CD14-positive monocyte (primary cell): ENCODE data around the gene MAVS. TPM values are rescaled to one million over a fixed set of nuclear protein-coding genes. Genes with fewer than 3 reads are reported as not detected.

Experiments used
- DNase-seq, 3 donors: peaks; one replicate each; pipeline ENCODE4 v3.0.0-alpha.2; 2011 to 2022
- H2AFZ ChIP-seq: 2 replicates; pipeline ENCODE4 v1.6.0; 2012; ENCODE audit warnings: mild to moderate bottlenecking, low read depth, low read length, inconsistent platforms; ENCODE audit not compliant: insufficient read depth, poor library complexity, severe bottlenecking
- H3K27ac ChIP-seq, 2 donors: 1 replicate in 1 of 2; 2 replicates in 1 of 2; pipeline ENCODE4 v1.5.1; 2012 to 2013; ENCODE audit warnings: low read length in 2 of 2, control low read depth in 1 of 2, inconsistent platforms in 1 of 2, low read depth in 1 of 2, mild to moderate bottlenecking in 1 of 2
- H3K27me3 ChIP-seq, 2 donors: one replicate each; pipeline versions ENCODE4 v1.6.0 to v1.6.1; 2011 to 2013; ENCODE audit warnings: low read length in 2 of 2; ENCODE audit not compliant: control insufficient read depth in 2 of 2, insufficient read depth in 2 of 2
- H3K36me3 ChIP-seq, 2 donors: replicated peaks in 1 of 2; 1 replicate in 1 of 2; 2 replicates in 1 of 2; pipeline versions ENCODE4 v1.5.1 to v1.6.1; 2012 to 2013; ENCODE audit warnings: low read length in 2 of 2, control low read depth in 1 of 2, inconsistent platforms in 1 of 2, mild to moderate bottlenecking in 1 of 2; ENCODE audit not compliant: insufficient read depth in 2 of 2, control insufficient read depth in 1 of 2
- H3K4me1 ChIP-seq, 2 donors: 1 replicate in 1 of 2; 2 replicates in 1 of 2; pipeline versions ENCODE4 v1.5.1 to v1.6.1; 2012 to 2013; ENCODE audit warnings: low read length in 2 of 2, control low read depth in 1 of 2, inconsistent platforms in 1 of 2, mild to moderate bottlenecking in 1 of 2, moderate library complexity in 1 of 2; ENCODE audit not compliant: insufficient read depth in 2 of 2, control insufficient read depth in 1 of 2
- H3K4me2 ChIP-seq: replicated peaks from 2 replicates; pipeline ENCODE3; 2012; ENCODE audit warnings: low read length, moderate library complexity, mild to moderate bottlenecking; ENCODE audit not compliant: poor library complexity, severe bottlenecking; ENCODE audit errors: extremely low read depth
- H3K4me3 ChIP-seq, 3 experiments: fragments of 200-600 bp in 1 of 3; sonication (generic) in 1 of 3; replicated peaks in 1 of 3; 1 replicate in 2 of 3; 2 replicates in 1 of 3; pipeline ENCODE4 v1.5.1; 2011 to 2013; ENCODE audit warnings: low read length in 3 of 3, mild to moderate bottlenecking in 3 of 3, control low read depth in 2 of 3, low read depth in 2 of 3, inconsistent platforms in 1 of 3, moderate library complexity in 1 of 3
- H3K79me2 ChIP-seq: 2 replicates; pipeline ENCODE4 v1.6.0; 2012; ENCODE audit warnings: mild to moderate bottlenecking, control low read depth, inconsistent platforms, low read length, moderate library complexity; ENCODE audit not compliant: insufficient read depth
- H3K9ac ChIP-seq: 2 replicates; pipeline ENCODE4 v1.6.0; 2017; ENCODE audit warnings: low read length, mild to moderate bottlenecking; ENCODE audit not compliant: insufficient read depth, poor library complexity, severe bottlenecking
- H3K9me3 ChIP-seq, 2 donors: replicated peaks in 1 of 2; 1 replicate in 1 of 2; 2 replicates in 1 of 2; pipeline versions ENCODE4 v1.5.1 to v1.6.1; 2012 to 2013; ENCODE audit warnings: low read length in 2 of 2, control low read depth in 1 of 2; ENCODE audit not compliant: control insufficient read depth in 1 of 2, insufficient read depth in 1 of 2
- H4K20me1 ChIP-seq: 2 replicates; pipeline ENCODE4 v1.6.0; 2012; ENCODE audit warnings: mild to moderate bottlenecking, low read length, control low read depth, moderate library complexity; ENCODE audit not compliant: insufficient read depth
- H3K27ac Mint-ChIP-seq, 7 donors: one replicate each; pipeline ENCODE4 v1.8.0; 2020; ENCODE audit warnings: mild to moderate bottlenecking in 7 of 7, mixed read lengths in 7 of 7, moderate library complexity in 6 of 7, inconsistent platforms in 2 of 7
- H3K27me3 Mint-ChIP-seq, 3 donors: one replicate each; pipeline ENCODE4 v1.8.0; 2021 to 2022; ENCODE audit warnings: low read depth in 3 of 3, mild to moderate bottlenecking in 3 of 3, mixed read lengths in 3 of 3, moderate library complexity in 3 of 3, inconsistent platforms in 1 of 3
- H3K36me3 Mint-ChIP-seq, 2 donors: one replicate each; pipeline ENCODE4 v1.8.0; 2020; ENCODE audit warnings: mixed read lengths in 2 of 2, inconsistent platforms in 1 of 2, mild to moderate bottlenecking in 1 of 2
- H3K4me1 Mint-ChIP-seq: one replicate; pipeline ENCODE4 v1.8.0; 2020; ENCODE audit warnings: mild to moderate bottlenecking, mixed read lengths
- H3K4me3 Mint-ChIP-seq, 2 donors: one replicate each; pipeline ENCODE4 v1.8.0; 2020; ENCODE audit warnings: mild to moderate bottlenecking in 2 of 2, mixed read lengths in 2 of 2, moderate library complexity in 1 of 2
- H3K9me3 Mint-ChIP-seq, 7 donors: one replicate each; pipeline ENCODE4 v1.8.0; 2020 to 2022; ENCODE audit warnings: mixed read lengths in 7 of 7, mild to moderate bottlenecking in 6 of 7, moderate library complexity in 6 of 7, inconsistent platforms in 2 of 7
- CTCF ChIP-seq: fragments of 200-600 bp; IDR thresholded peaks from one replicate; pipeline ENCODE4 v1.8.0; 2022; ENCODE audit warnings: antibody characterized with exemption, mild to moderate bottlenecking
- WGBS: methylation state at CpG from one replicate; pipeline ENCODE4 v1.1.5; 2013; ENCODE audit warnings: missing lambda C conversion rate; ENCODE audit not compliant: insufficient coverage; 5-methylcytosine and 5-hydroxymethylcytosine counted together
- intact Hi-C, 2 donors: fragments of 100-400 bp; cut with micrococcal nuclease; formaldehyde crosslinking; loops; one replicate each; pipeline versions ENCODE4 v1.15.0 to v1.15.1; 2023
- polyA plus RNA-seq, 3 donors: library from polyadenylated mRNA; depleted of rRNA in 1 of 3; unstranded in 2 of 3; stranded (reverse) in 1 of 3; fragments of 300-500 nt in 2 of 3; fragments of >200 nt in 1 of 3; fragmentation: Illumina TruSeq in 2 of 3; gene quantifications; 1 replicate in 2 of 3; 2 replicates in 1 of 3; pipeline ENCODE4 v1.2.3, GENCODE V29; 2012 to 2021

MAVS gene
- polyA plus RNA-seq, 3 donors: 1.8 to 16.6 (median 3.2) TPM

- no peak overlapping the region for H3K4me2 ChIP-seq
- 99% methylated on average over 5 of the region's 8 CpGs for WGBS
- H3K79me2 ChIP-seq: peaks cover 45% of the 10 kb centered on the region
- H3K27ac ChIP-seq: no peak overlapping the region
- intact Hi-C loops: no loop called here
- no peak overlapping the region for H3K27ac Mint-ChIP-seq
- H2AFZ ChIP-seq: no peak overlapping the region
- no peak overlapping the region for H3K4me3 ChIP-seq
- DNase-seq: no peak
- no peaks in the 10 kb centered on the region for H3K9me3 Mint-ChIP-seq
- no peak for TF ChIP-seq CTCF
- peaks cover 5% of the 10 kb centered on the region for H4K20me1 ChIP-seq
- no peak overlapping the region for H3K4me3 Mint-ChIP-seq
- H3K4me1 ChIP-seq: peaks cover 57 to 76% of the 10 kb centered on the region in 2 donors
- peaks cover 39 to 52% of the 10 kb centered on the region in 2 donors for H3K36me3 Mint-ChIP-seq
- no peaks in the 10 kb centered on the region for H3K9me3 ChIP-seq
- peaks cover 65% of the 10 kb centered on the region for H3K4me1 Mint-ChIP-seq
- H3K36me3 ChIP-seq: peaks cover 10 to 62% of the 10 kb centered on the region in 2 donors
- H3K27me3 Mint-ChIP-seq: peaks cover 0 to 4% (median 0%) of the 10 kb centered on the region in 3 donors
- H3K27me3 ChIP-seq: no peaks in the 10 kb centered on the region
- H3K9ac ChIP-seq: no peak overlapping the region
Observed at GRCh38 chr20:3800878-3801260, 45.8 kb upstream of the MAVS start.

- intact Hi-C loops: no loop called here
- peaks cover 69% of the 10 kb centered on the region for H3K4me1 Mint-ChIP-seq
- H3K79me2 ChIP-seq: peaks cover 45% of the 10 kb centered on the region
Observed at GRCh38 chr20:3801299-3801698, 45.3 kb upstream of the MAVS start.

More at GRCh38 chr20:3801299-3801698, 45.3 kb upstream of the MAVS start:
- no peak for DNase-seq
- H3K9me3 ChIP-seq: no peaks in the 10 kb centered on the region
- Mint-ChIP-seq H3K27ac (peak overlapping the region in 1 of 7 donors; percentile 38), H3K4me3 (no peak overlapping the region), H3K9me3 (no peaks in the 10 kb centered on the region), H3K36me3 (peaks cover 39 to 55% of the 10 kb centered on the region in 2 donors), H3K27me3 (peaks cover 0 to 4% (median 0%) of the 10 kb centered on the region in 3 donors)
- H3K4me3 ChIP-seq: no peak overlapping the region
- TF ChIP-seq CTCF: no peak
- peaks cover 60 to 79% of the 10 kb centered on the region in 2 donors for H3K4me1 ChIP-seq
- H3K4me2 ChIP-seq: no peak overlapping the region
- peaks cover 5% of the 10 kb centered on the region for H4K20me1 ChIP-seq
- no peak overlapping the region for H3K27ac ChIP-seq
- no peak overlapping the region for H3K9ac ChIP-seq
- peaks cover 10 to 62% of the 10 kb centered on the region in 2 donors for H3K36me3 ChIP-seq
- H3K27me3 ChIP-seq: no peaks in the 10 kb centered on the region
- H2AFZ ChIP-seq: no peak overlapping the region
- WGBS: 100% methylated on average over 2 of the region's 4 CpGs
